Testis (tissue), 3 donors: Measurements from ENCODE around the gene HMHB1. TPM values are rescaled to one million over a fixed set of nuclear protein-coding genes. Genes with fewer than 3 reads are reported as not detected.

Source experiments
- DNase-seq: peaks from one replicate; pipeline ENCODE4 v3.0.0-alpha.2; 2019
- H3K27ac ChIP-seq, 2 donors: fragments of 200-600 bp; sonication (generic); one replicate each; pipeline ENCODE4 v1.5.1; 2019
- H3K27me3 ChIP-seq: fragments of 200-600 bp; sonication (generic); one replicate; pipeline ENCODE4 v1.5.1; 2019
- H3K36me3 ChIP-seq: fragments of 200-600 bp; sonication (generic); one replicate; pipeline ENCODE4 v1.5.1; 2017; ENCODE audit warnings: low read depth; ENCODE audit errors: missing control alignments
- H3K4me1 ChIP-seq: fragments of 200-600 bp; sonication (generic); one replicate; pipeline ENCODE4 v1.5.1; 2019
- H3K4me3 ChIP-seq, 2 donors: fragments of 200-600 bp; sonication (generic); one replicate each; pipeline ENCODE4 v1.5.1; 2017 to 2019
- H3K9me3 ChIP-seq: fragments of 200-600 bp; sonication (generic); one replicate; pipeline ENCODE4 v1.5.1; 2017
- CTCF ChIP-seq, 3 experiments: fragments of 450-650 bp in 2 of 3; fragments of 200-600 bp in 1 of 3; sonication (generic) in 1 of 3; IDR thresholded peaks; one replicate each; pipeline ENCODE4 v1.5.1; 2016 to 2019; ENCODE audit warnings: antibody characterized with exemption in 3 of 3, mild to moderate bottlenecking in 2 of 3, moderate library complexity in 1 of 3
- POLR2A ChIP-seq: fragments of 450-650 bp; IDR thresholded peaks from one replicate; pipeline ENCODE4 v1.6.1; 2017; ENCODE audit warnings: antibody characterized with exemption, mild to moderate bottlenecking, moderate library complexity
- WGBS, 2 donors: methylation state at CpG; one replicate each; pipeline ENCODE4 v1.1.5; 2018; 5-methylcytosine and 5-hydroxymethylcytosine counted together
- intact Hi-C: fragments of 100-400 bp; cut with DNase I; formaldehyde crosslinking; loops from one replicate; pipeline ENCODE4 v1.15.1; 2023; ENCODE audit warnings: low total_unique reads
- polyA plus RNA-seq: library from polyadenylated mRNA; stranded (reverse); fragments of 350-450 nt; fragmentation: Illumina TruSeq; extraction: RNeasy Lipid Tissue Mini Kit (QIAGEN cat#74804); gene quantifications from one replicate; pipeline ENCODE4 v1.2.3, GENCODE V29; 2014; ENCODE audit warnings: low read depth, low replicate concordance; ENCODE audit not compliant: insufficient read depth
- total RNA-seq, 2 donors: library from RNA; depleted of rRNA; stranded (reverse); fragments of >200 nt; gene quantifications; one replicate each; pipeline ENCODE4 v1.2.3, GENCODE V29; 2016

HMHB1 gene
- total and polyA plus RNA-seq, 3 donors from 2014 or later = 2.7 TPM; not detected in 2

DNA sequence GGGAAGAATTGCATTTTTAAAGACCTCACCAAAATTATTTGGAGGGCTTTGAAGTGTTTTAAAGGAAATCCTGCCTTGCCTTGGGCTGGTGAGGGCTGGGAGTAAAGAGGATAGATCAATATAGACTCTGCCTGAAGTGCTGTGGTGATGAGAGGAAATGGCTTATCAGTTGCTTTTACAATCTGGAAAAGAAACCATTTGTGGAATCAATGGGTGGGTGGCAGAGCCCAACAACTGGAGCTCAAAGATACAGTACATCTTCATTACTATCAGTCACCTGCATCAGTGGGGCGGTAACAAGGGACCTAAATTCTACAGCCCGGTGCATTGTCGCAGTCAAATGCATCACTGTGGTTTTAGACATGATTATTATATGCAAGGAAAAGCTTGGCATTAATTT lies 41.5 kb upstream of the HMHB1 start:
- 91 to 97% methylated on average over 3 of the region's 3 CpGs for WGBS, 2 donors
- Histone ChIP-seq H3K27ac (no peak overlapping the region), H3K27me3 (no peaks in the 10 kb centered on the region), H3K4me3 (no peak overlapping the region), H3K36me3 (no peaks in the 10 kb centered on the region), H3K9me3 (no peaks in the 10 kb centered on the region), H3K4me1 (peaks cover 4% of the 10 kb centered on the region)
- TF ChIP-seq POLR2A = no peak
- no peak for TF ChIP-seq CTCF (IDR thresholded peaks at IDR 0.05)
- DNase-seq = no peak
- intact Hi-C loops = no loop called here

GRCh38 chr5:143771189-143771588 lies 40.8 kb upstream of the HMHB1 start:
- no peak for DNase-seq

GRCh38 chr5:143771602-143772001 lies 40.4 kb upstream of the HMHB1 start:
- DNase-seq = no peak
- no peaks in the 10 kb centered on the region for H3K9me3 ChIP-seq
- no peaks in the 10 kb centered on the region for H3K27me3 ChIP-seq
- no peak for TF ChIP-seq CTCF (IDR thresholded peaks at IDR 0.05)
- 29 to 44% methylated on average over 2 of the region's 2 CpGs for WGBS, 2 donors
- H3K27ac ChIP-seq = no peak overlapping the region
- intact Hi-C loops = no loop called here
- peaks cover 4% of the 10 kb centered on the region for H3K4me1 ChIP-seq
- no peaks in the 10 kb centered on the region for H3K36me3 ChIP-seq
- no peak overlapping the region for H3K4me3 ChIP-seq

More at GRCh38 chr5:143771189-143771588, 40.8 kb upstream of the HMHB1 start:
- Histone ChIP-seq H3K4me1 (peaks cover 4% of the 10 kb centered on the region), H3K27ac (no peak overlapping the region), H3K4me3 (no peak overlapping the region), H3K9me3 (no peaks in the 10 kb centered on the region), H3K36me3 (no peaks in the 10 kb centered on the region), H3K27me3 (no peaks in the 10 kb centered on the region)
- intact Hi-C loops = no loop called here
- 47 to 53% methylated on average over 4 of the region's 4 CpGs for WGBS, 2 donors
- no peak for TF ChIP-seq CTCF (IDR thresholded peaks at IDR 0.05)
- no peak for TF ChIP-seq POLR2A

DNA sequence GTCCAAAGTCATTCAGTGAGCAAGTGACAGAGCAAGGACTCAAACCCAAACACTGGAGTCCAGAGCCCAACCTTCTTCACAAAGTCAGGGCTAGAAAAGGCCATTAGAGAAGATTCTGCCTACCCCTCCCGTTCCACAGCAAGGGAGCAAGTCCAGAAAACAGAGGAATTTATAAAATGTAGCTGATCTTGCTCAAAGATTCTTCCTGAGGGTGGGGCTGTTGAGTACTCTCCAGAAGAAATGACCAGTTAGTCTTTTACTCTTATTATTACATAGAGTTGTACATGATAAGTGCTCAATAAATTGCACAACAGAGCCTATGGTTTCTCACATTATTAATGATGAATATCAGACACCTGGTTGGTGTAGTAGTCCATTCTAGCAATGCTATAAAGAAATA lies 39.3 kb upstream of the HMHB1 start:
- Histone ChIP-seq H3K27me3 (no peaks in the 10 kb centered on the region), H3K36me3 (no peaks in the 10 kb centered on the region), H3K27ac (no peak overlapping the region), H3K9me3 (no peaks in the 10 kb centered on the region), H3K4me1 (peaks cover 4% of the 10 kb centered on the region), H3K4me3 (no peak overlapping the region)
- TF ChIP-seq CTCF (IDR thresholded peaks at IDR 0.05) (no peak), POLR2A (no peak)
- intact Hi-C loops = no loop called here
- no peak for DNase-seq
- WGBS, 2 donors = 47 to 50% methylated on average over 1 of the region's 1 CpG

DNA sequence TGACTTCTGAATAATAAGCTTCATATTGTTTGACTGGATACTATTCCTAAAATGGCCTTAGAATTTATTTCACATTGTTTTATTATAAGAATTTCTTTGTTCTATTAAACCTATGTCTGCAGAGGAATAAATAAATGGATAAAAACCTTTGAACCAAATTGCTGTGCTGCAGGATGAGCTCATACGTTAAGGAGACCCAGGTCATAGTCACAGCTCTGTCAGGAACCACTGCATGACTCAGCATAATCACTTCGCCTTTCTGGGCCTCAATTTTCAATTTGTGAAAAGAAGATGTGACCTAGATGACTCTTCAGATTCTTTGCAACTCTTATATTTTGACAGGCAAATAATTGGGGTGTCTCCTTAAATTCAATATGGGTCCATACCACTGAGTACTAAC lies 36.7 kb upstream of the HMHB1 start:
- Histone ChIP-seq H3K9me3 (no peaks in the 10 kb centered on the region), H3K27ac (no peak overlapping the region), H3K4me3 (no peak overlapping the region), H3K36me3 (no peaks in the 10 kb centered on the region), H3K4me1 (peaks cover 4% of the 10 kb centered on the region), H3K27me3 (no peaks in the 10 kb centered on the region)
- intact Hi-C loops = no loop called here
- no peak for DNase-seq
- TF ChIP-seq POLR2A (no peak), CTCF (IDR thresholded peaks at IDR 0.05) (no peak)
- 84 to 86% methylated on average over 2 of the region's 2 CpGs for WGBS, 2 donors
